GM11168 (cell line): Measurements from ENCODE around the gene MEGF10.

ENCODE experiments used
- in situ Hi-C: fragments of 300-500 bp; cut with MboI; formaldehyde crosslinking; loops from one replicate; pipeline ENCODE4 v1.12.0; 2022; ENCODE audit warnings: low sequenced_read_pairs; ENCODE audit not compliant: unreplicated experiment

The MEGF10 gene

GRCh38 chr5:127505905-127506304 lies 215.3 kb downstream of the MEGF10 start:
- in situ Hi-C loops, result no loop called here

DNA sequence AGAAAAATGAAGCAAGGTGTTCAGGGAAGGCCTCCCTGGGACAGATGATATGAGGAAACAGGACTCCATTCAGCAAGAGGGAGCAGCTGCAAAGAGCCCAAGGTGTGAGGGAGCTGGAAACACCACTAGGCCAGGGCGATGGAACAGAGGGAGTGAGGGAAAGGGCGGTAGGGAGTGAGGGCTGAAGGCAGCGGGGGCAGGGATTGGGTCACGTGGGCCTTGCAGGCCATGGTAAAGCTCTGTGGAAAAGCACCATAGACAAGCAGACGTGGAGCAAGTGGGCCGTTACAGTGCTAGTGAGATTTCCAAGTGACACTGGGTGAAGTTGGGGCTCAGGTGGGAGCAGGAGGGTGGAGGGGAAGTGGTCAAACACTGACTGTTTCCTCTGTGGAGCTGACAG lies 216.0 kb downstream of the MEGF10 start:
- in situ Hi-C loops, result no loop called here

- in situ Hi-C loops, result no loop called here
Measured at GRCh38 chr5:127508644-127509373, 218.2 kb downstream of the MEGF10 start.
